HL-60 (cell line): ENCODE data around the gene VWA3B.
"Not testable (repeated sequence)": the region's sequence is repeated elsewhere in the genome, so short reads cannot be mapped to it uniquely, and the experiment has no call there.

Experiments
- DNase-seq, 2 experiments: peaks; one replicate each; pipeline ENCODE4 v3.0.0-alpha.2; 2010 to 2020; ENCODE audit warnings: low read depth in 1 of 2, low spot score in 1 of 2
- H3K27ac ChIP-seq: fragments of 250-450 bp; sonication (Bioruptor Pico); replicated peaks from 2 replicates; pipeline ENCODE4 v1.5.1; 2020; ENCODE audit warnings: mild to moderate bottlenecking, moderate library complexity
- H3K27me3 ChIP-seq: fragments of 250-450 bp; sonication (Bioruptor Pico); 2 replicates; pipeline ENCODE4 v1.5.1; 2021; ENCODE audit warnings: mild to moderate bottlenecking, moderate library complexity; ENCODE audit not compliant: insufficient read depth, poor library complexity, severe bottlenecking
- H3K4me3 ChIP-seq: replicated peaks from 2 replicates; pipeline ENCODE4 v1.5.1; 2011; ENCODE audit warnings: mild to moderate bottlenecking, control low read depth, low read length; ENCODE audit not compliant: insufficient read depth
- CTCF ChIP-seq: IDR thresholded peaks from one replicate; pipeline ENCODE4 v1.5.1; 2011; ENCODE audit warnings: low read length, control low read depth, inconsistent platforms; ENCODE audit not compliant: insufficient read depth
- GABPA ChIP-seq: IDR thresholded peaks from 2 replicates; pipeline ENCODE4 v1.6.1; 2012; ENCODE audit warnings: low read depth
- POLR2AphosphoS5 ChIP-seq: IDR thresholded peaks from 2 replicates; pipeline ENCODE4 v1.6.1; 2012; ENCODE audit warnings: low read depth
- REST ChIP-seq: IDR thresholded peaks from 2 replicates; pipeline ENCODE4 v1.6.1; 2012; ENCODE audit warnings: low read depth; ENCODE audit not compliant: insufficient replicate concordance
- SPI1 ChIP-seq: IDR thresholded peaks from 2 replicates; pipeline ENCODE4 v1.6.1; 2012; ENCODE audit warnings: low read depth, mild to moderate bottlenecking, borderline replicate concordance

The VWA3B gene

GRCh38 chr2:98300141-98300874, 213.3 kb downstream of the VWA3B start:
- Histone ChIP-seq H3K4me3 (no peak overlapping the region), H3K27ac (no peak overlapping the region), H3K27me3 (peaks cover 4% of the 10 kb centered on the region)
- no peak for DNase-seq
- TF ChIP-seq SPI1, result no peak
- no peak for TF ChIP-seq POLR2AphosphoS5
- TF ChIP-seq GABPA, result no peak
- TF ChIP-seq REST, result no peak

- H3K4me3 ChIP-seq, result no peak overlapping the region
- H3K27ac ChIP-seq, result no peak overlapping the region
- DNase-seq, result no peak
- H3K27me3 ChIP-seq, result no peaks in the 10 kb centered on the region
- TF ChIP-seq SPI1 (no peak), GABPA (no peak), REST (no peak), POLR2AphosphoS5 (no peak), CTCF (no peak)
Measured at GRCh38 chr2:98301469-98301868, 214.5 kb downstream of the VWA3B start.

GRCh38 chr2:98307131-98307696, 220.2 kb downstream of the VWA3B start:
- not testable (repeated sequence) for H3K27me3 ChIP-seq, DNase-seq

GRCh38 chr2:98308068-98308467, 221.1 kb downstream of the VWA3B start:
- Histone ChIP-seq H3K4me3 (no peak overlapping the region), H3K27ac (no peak overlapping the region), H3K27me3 (peaks cover 4% of the 10 kb centered on the region)
- DNase-seq, result no peak
- no peak for TF ChIP-seq SPI1
- no peak for TF ChIP-seq CTCF
- no peak for TF ChIP-seq GABPA
- no peak for TF ChIP-seq REST
- no peak for TF ChIP-seq POLR2AphosphoS5

More at GRCh38 chr2:98307131-98307696, 220.2 kb downstream of the VWA3B start:
- not testable (repeated sequence) for H3K27ac ChIP-seq, H3K4me3 ChIP-seq
